NCI-H748 (cell line): ENCODE measurements around the gene NUP210.
"Not testable (repeated sequence)": the region's sequence is repeated elsewhere in the genome, so short reads cannot be mapped to it uniquely, and the experiment has no call there.

Source experiments
- DNase-seq: peaks from one replicate; lab custom pipeline; 2025; ENCODE audit not compliant: unreplicated experiment; lab: John Stamatoyannopoulos, UW

NUP210 gene

DNA sequence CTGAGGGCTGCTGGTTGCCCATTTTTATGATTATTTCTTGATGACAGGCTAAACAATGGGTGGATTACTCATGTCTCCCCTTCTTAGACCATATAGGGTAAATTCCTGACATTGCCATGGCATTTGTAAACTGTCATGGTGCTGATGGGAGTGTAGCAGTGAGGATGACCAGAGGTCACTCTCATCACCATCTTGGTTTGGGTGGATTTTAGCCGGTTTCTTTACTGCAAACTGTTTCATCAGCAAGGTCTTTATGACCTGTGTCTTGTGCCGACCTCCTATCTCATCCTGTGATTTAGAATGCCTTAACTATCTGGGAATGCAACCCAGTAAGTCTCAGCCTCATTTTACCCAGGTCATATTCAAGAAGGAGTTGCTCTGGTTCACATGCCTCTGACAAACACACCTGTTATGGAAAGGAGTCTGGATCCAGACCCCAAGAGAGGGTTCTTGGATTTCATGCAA lies 10.3 kb upstream of the NUP210 start:
- DNase-seq, result not testable (repeated sequence)

DNA sequence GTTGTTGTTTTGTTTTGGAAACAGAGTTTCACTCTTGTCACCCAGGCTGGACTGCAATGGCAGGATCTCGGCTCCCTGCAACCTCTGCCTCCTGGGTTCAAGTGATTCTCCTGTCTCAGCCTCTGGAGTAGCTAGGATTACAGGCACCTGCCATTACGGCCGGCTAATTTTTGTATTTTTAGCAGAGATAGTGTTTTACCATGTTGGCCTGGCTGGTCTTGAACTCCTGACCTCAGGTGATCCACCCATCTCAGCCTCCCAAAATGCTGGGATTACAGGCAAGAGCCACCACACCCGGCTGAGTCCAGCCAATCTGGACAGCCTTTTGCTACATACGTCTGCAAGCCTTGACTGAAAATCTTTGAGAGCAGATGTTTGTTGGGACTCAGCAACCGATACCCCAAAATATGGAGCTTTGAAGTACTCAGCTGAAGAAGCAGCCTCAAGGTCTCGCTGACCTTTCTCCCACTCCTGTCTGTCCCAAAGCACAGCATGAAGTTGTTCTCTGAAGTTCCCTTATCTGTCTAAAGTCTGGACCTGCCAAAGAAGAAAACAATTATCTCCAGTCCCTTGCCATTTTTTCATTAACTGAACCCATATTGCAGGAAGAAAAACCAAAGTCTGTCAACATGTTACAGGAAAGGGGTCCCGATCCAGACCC lies 9.6 kb upstream of the NUP210 start:
- DNase-seq, result no peak

DNA sequence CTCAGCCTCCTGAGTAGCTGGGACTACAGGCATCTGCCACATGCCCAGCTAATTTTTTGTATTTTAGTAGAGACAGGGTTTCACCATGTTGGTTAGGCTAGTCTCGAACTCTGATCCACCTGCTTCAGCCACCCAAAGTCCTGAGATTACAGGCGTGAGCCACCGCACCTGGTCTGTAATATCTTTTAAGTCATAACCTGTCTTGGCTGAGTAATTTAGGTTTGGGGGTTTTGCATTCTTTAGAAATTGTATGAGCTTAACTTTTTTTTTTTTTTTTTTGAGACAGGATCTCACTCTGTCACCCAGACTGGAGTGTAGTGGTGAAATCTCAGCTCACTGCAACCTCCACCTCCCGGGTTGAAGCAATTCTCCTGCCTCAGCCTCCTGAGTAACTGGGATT lies 8.6 kb upstream of the NUP210 start:
- DNase-seq, result not testable (repeated sequence)

DNA sequence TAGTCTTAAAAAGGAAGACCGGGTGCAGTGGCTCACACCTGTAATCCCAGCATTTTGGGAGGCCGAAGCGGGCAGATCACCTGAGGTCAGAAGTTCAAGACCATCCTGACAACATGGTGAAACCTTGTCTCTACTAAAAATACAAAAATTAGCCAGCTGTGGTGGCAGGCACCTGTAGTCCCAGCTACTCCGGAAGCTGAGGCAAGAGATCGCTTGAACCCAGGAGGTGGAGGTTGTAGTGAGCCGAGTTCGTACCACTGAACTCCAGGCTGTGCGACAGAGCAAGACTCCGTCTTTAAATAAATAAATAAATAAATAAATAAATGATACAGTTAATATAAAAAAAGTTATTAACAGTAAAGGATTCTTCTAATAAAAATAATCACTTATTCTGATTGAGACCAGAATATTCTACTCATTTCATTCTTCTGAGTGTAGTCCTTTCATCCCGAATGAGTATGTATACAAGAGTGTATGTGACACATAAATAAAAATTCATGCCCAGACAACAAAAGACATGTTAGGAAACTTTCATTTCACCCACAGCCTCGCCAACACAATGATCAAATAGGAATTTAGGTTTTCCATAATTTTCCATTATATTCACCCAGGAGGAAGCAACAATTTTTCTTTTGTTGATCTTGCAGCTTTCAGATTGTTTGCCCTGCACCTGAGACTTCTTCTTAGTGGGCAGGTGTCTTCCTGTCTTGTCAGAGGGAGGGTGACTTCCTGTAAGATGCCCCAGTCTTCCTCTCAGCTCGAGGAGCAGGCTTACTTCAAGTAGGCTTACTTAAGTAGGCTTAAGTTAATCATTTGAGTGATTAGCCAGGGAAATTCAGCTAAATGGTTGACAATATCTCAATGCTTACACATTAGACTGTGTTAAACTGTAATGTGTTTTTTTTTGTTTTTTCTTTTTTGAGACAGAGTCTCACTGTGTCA lies 7.8 kb upstream of the NUP210 start:
- no peak for DNase-seq

DNA sequence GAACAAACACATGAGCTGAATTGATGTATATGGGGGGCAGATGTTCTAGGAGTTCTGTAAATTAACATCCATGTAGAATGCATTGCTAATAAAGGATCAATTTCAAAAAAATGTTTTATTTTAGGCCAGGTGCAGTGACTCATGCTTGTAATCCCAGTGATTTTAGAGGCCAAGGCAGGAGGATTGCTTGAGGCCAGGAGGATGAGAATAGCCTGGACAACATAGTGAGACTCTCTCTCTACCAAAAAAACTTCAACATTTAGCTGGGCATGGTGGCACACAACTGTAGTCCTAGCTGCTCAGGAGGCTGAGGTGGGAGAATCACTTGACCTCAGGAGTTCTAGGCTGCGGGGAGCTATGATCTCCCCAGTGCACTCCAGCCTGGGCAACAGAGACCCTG lies 6.5 kb upstream of the NUP210 start:
- DNase-seq, result no peak

DNA sequence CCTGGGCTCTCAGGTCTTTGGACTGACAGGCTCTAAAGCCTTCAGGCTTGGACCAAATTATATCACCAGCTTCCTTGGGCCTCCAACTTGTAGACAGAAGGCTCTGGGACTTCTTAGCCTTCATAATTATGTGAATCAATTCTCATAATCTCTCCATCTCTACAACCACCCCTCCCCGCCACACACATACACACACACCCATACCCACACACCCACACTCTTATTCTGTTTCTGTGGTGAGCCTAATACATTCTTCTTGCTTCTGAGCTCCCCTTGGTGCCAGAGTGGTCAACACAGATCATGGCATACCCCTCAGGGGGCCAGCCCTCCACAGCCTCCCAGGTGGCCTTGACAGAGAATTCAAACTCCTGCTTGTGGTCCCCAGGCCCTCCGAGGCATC lies 5.6 kb upstream of the NUP210 start:
- DNase-seq, result no peak

DNA sequence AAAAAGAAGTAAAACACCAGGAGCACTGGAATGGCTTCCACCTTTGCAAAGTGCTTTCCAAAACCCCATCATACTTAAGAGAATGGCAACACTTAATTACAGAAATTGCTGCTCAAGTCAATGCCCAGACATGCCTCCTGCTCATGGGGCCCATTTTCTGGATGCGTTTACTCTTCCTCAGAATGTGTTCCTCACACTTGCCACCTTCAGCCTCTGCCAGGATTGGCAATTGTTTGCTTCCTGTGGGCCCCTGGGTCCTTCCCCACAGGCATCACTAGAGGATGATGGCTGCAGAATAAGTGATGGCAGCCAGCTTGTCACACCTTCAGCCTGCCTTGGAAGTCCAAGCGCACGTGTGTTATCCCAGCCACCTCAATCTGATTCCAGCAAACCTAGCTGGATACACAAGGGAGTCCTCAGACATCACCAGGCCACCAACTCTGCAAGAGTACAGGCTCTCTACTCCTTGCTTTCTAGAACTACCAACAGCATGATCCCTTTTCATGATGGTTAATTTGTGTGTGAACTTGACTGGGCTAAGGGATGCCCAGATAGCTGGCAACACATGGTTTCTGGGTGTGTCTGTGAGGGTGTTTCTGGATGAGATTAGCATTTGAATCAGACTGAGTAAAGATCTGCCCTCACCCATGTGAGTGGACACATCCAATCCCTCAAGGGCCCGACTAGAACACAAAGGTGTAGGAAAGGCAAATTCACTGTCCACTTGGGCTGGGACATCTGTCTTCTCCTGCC lies 4.9 kb upstream of the NUP210 start:
- no peak for DNase-seq

DNA sequence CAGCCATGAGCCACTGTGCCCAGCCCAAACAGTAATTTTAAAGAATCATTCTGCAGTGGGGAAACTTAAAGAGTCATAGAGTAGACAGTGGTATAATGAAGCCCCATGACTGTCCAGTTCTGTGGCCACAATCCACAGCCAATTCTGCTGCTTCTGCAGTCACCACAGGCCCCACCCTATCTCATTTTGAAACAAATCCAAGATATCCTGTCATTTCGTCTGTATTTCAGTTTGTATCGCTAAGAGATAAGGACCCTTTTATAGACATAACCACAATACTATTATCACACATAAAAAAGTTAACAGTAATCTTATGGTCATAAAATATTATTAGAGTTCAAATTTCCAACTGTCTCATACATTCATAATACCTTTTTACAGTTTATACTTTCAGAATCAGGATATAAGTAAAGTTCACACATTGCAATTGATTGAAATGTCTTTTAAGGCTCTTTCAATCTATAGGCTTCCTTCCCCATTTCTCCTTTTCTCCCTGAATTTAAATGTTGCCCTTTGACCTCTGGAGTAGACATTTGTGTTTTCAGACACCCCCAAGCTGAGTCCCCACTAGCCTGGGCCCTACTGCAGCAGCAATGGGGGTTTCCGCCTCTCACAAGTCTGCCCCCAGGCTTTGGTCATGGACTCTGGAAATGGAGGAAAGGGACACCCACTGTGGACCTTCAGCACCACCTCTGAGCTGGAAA lies 4.2 kb upstream of the NUP210 start:
- no peak for DNase-seq

DNA sequence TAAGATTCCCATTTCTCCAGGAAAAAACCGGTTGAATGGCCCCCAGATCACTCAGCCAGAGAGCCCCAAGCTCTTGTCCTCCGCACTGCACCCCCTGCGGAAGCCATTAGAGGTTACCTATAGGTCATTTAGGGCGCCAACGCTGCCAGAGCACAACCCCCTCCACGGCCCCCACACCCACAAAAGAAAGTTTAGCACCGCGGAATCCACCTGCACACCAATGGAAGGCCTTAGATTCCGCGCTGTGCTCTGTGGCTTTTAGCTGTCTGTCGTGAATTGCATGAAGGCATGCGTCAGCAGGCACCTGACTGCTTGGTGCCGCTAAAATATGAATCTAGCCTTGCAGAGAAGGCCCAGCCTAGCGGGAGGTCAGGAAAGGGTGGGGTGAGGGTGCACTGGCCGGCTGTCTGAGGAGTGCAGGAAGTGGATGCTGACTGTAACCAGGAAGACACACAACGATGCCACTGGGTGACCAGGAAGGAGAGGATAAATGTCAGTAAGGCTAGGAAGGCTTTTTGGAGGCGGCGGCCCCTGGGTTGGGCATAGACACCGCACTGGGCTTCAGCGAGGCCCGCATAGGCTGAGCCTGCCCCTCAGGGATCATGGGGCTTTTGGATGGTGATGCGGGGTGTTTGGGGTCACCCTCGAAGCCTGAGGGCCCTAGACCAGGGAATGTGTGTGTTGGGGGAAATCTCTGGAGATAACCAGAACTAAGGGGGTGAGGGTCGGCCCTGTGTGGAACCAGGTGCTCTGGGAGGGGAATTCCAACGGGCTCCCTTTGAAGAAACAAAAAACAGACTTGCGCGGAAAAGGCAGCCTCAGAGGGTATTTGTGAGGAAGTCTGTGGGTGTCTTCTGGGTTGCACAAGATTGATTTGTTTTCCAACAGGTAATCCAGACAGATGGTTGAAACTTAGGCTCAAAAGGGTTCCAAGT lies 976 bp upstream of the NUP210 start:
- DNase-seq, result peak; percentile 14

DNA sequence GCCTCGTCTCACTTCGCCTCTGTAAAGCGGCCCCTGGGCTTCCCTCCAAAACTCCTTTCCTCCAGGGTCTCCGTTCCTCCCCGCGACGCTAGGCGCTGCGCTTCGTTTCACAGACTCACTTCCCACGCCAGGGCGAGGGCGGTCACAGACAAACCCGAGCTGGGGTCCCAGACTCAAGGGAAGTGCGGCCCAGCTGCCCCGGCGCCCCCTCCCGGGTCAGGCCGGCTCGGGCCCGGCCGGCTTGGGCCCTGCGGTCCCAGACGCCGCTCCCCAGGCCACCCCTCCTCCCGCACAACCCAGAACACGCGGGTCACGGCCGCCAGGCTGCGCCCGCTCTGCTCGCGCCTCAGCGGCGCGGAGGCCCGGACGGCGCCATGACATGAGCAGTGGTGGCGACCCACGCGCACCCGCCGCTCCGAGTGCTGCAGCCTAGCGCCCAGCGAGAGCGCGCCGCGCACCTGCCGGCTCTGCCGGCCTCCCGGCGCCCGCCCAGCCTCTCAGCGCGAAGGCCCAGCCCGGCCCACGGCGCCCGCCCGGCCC lies 547 bp downstream of the NUP210 start:
- peak; percentile 53 for DNase-seq

DNA sequence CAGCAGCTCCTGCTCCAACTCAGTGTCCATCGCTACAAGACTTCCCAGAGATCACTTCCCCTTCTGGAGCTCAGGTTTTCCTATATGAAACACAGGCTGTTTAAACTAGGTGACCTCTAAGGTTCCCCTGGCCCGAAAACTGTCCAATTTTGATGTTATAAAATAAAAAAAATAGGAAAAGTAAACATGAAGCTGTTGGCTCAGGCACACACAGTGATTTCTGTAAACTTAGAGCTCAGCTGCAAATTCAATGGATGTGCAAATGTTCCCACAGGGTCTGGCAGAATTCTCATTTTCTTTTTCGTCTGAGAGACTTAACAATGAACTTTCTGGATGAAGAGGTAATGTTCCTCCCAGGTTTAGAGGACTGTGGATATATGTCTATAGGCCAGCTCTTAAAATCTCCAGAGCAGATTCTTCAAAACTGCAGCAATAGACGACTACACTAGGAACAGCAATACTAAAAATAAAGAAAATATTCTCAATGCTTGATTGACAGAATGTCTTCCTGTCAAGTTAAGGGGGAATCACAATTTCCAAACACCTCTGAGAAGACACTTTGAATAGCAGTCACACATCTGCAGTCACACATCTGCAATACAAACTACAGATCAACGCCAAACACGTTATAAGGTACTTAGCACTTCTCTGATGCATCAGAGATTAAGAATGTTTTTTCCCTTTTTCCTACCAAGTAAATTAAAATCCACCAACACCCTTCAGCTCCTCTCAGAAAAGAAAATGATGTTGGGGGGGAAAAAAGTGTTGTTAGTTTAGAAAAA lies 2.8 kb downstream of the NUP210 start:
- no peak for DNase-seq

DNA sequence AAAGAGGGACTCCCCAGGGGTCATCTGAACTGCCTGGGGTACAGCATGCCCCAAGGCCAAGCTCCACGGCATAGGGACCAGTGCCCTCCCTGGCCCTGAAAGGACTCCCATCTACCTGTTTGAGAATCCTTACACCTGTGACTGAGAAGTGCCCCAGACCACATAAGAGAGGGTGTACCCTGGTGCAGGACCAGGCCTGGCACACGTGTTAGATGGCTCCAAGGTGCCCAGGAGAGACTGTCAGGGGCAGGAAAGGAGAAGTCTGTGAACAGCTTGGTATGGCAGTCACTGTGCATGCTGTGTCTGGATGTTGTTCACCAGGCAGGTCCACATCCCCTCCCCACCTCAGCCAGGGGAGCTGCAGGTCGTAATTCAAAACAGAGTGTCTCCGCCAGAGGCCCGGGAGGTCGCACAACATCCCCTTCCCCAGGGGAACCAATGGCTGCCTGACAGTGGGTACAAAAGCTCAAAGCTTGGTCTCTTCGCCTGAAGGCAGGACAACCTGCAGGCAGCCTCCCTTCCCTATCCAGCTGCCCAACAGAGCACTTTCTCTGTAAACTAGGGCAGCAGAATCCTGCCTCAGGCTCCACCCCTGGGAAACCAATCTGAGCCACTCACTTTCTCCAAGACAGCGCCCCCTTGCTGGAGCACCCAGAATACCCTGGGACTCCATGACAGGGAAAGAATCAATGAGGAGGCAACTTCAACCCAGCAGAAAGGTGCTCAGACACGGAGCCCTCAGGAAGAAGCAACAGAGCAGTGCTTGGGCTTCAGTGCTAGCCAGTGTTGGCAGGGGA lies 3.9 kb downstream of the NUP210 start:
- no peak for DNase-seq

DNA sequence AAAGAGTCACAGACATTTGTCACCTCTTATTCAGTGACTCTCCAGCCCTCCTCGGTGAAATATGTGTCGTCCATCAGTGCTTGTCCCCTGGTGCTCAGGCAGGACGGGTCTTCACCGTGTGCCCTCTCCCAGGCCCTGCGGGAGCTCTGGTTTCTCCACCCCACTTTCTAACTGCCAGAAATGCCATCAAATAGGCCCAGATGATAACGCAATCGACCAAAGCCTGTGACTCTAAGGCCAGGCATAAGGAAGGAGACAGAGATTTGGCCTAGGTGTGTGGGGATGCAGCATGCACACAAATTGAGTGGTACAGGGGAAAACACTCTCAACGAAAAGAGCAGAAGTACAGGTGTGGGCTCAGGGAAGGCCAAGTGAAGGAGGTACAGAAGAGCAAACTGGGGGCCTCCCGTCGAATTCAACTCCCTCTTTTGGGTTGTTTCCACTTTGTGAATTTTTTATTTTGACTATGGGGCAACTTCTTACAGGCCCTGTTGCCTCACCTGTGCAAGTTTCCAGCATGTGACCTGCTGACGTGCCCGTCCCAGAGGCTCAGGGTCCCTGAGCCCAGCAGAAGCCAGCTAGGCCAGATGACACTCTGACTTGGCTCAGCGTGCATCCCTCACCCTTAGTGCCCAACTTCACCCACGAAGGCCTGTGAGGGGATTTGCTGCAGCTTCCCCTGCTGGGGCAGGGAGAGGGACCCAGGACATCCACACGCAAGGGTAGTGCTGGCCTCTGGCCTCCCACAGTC lies 4.7 kb downstream of the NUP210 start:
- DNase-seq, result no peak

DNA sequence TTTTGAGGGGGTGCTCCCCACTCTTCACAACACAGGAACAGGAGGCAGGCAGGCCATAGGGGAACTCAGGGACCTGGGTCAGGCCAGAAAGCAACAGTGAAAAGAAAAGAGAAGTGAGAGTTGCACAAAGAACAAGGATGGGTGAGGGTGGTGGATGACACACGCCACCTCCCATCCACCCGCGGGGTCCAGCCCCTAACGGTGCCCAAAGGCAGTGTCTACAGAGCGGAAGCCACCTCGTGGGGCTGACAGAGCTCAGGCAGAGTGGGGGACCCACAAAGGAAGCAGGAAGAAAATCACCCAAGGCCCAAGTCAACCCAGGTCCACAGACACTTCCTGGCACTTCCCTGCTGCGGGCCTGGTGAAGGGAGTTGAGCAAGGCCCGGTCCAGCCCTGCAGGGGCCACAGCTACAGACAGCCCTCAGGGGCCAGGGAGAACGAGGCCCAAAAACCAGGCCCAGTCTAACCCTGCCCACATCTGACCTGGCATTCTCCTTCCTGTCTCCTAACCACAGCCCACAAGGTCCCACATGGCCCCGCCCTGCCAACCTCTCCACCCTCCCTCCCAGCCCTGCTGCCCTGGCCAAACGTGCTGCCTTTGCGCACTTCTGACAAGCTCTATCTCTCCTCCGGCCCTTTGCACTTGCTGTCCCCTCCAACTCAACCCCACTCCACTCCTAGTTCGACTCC lies 5.9 kb downstream of the NUP210 start:
- no peak for DNase-seq

DNA sequence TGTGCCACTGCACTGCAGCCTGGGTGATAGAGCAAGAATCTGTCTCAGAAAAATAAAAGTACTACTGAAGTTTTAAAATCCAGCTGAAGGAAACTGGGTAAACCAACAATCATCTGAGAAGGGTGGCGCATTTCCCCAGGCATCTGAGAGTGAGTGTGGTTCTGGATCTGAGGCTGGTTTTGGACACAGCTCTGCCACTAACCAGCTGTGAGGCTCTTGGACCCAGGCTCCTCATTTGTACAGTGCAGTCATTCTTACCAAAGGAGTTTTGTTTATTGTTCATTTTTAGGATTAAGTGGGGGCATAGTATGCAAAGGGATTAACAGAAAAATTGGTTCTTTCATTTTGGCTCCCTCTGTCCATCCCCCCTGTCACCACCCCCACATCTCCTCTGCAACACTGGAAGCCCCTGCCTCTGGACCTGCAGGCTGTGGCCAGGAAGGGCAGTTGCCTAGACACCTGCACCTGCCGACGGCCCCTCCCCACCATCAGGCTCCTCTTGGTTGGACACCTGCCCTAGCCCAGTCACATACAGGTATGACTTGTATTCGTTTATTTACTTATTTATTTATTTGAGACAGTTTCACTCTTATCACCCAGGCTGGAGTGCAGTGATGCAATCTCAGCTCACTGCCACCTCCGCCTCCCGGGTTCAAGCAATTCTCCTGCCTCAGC lies 8.8 kb downstream of the NUP210 start:
- DNase-seq, result peak; percentile 27

DNA sequence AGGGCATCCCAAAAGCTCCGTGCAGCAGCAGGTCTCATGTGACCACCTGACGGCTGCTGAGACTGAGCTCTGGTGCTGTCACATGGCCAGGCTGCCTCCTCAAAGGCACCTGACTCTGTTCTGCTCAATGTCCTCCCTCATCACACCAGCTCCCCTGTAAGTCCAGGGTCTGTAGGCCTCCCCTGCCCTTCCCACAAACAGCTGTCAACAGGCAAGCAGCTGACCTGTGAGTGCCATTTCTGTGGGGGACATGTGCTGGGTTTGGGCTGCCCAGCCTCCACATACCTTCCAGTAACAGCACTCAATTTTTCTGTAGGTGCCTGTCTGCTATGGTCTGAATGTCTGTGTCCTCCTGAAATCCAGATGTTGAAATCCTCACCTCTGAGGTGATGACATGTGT lies 11.2 kb downstream of the NUP210 start:
- DNase-seq, result no peak
